GM19324 (cell line): Measurements from ENCODE around the gene EVPLL.
"Not testable (repeated sequence)": the region's sequence is repeated elsewhere in the genome, so short reads cannot be mapped to it uniquely, and the experiment has no call there.

Experiments used
- ATAC-seq: cut with Tn5 transposase; IDR thresholded peaks from one replicate; pipeline ENCODE4 v1.9.1; 2021; ENCODE audit warnings: mild to moderate bottlenecking, moderate library complexity; ENCODE audit not compliant: unreplicated experiment, low FRiP score

The EVPLL gene

DNA sequence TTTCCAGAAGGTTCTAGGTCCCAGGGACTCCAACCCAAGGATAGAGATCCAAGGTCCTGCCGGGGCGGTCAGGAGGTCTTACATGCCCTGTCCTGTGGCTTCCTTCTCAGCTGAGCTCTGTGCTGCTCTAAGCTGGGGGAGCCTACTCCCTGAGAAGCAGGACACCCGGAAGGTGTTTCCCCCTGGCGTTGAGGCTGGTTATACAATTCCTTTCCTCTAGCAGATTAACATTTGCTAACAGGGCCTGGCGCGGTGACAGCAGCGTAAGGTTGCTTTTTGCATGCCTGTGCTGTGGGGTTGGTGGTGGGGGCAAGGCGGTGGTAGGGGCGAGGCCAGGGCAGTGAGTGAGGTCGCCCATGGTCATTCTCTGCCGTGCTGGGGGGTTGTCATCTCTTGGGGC lies 43.9 kb downstream of the EVPLL start:
- not testable (repeated sequence) for ATAC-seq

DNA sequence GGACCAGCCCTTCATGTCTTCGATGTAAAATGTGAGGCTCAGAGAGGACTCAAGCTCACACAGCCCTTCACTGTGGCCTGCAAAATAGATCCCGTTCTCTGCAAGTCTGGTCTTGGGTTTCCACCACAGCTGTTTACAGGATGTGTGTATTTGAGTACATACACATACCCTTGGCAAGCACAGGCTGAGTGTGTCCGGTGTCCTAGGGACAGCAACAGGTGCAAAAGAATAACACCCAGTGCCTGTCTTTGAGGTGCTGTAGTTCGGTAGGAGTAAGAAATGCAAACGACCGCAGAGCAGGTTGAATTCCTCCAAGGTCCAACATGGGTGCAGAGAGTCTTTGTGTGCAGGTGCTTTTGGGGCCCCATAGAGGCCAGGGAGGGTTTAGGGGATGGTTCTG lies 44.9 kb downstream of the EVPLL start:
- ATAC-seq, result not testable (repeated sequence)

DNA sequence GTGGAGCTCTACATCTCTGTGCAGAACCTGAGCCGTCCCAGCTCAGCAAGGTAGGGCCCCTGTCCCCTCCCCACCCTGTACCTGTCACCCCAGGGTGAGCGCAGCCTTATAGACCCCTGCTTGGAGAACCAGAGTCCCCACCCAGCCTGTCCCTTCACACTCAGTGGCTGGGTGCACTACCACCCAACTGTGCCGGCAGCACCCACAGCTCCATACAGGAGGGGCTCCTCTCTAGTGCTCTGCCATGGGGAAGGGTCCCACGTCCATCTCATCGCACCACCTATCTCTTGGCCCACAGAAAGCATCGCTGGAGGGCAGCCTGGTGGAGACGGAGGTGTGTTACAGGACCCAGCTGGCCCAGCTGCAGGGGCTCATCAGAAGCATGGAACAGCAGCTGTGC lies 45.4 kb downstream of the EVPLL start:
- not testable (repeated sequence) for ATAC-seq

DNA sequence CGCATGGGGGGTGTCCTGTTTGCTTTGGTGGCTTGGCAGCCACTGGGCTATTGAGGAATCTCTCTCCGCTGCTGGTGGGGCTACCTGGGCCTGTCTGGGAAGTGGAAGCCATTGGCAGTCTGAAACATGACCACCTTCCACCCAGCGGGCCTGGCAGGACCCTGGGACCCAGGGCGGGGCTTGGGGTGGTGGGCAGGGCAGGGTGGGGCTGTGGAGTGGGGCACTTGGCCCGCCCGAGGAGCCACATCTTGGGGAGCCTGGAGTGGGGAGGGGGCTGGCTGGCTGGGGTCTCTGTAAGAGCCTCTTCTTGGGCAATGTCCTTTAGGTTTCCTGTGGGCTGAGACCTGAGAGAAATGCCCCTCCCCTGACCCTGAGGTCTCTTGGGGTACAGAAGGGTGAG lies 48.0 kb downstream of the EVPLL start:
- not testable (repeated sequence) for ATAC-seq

DNA sequence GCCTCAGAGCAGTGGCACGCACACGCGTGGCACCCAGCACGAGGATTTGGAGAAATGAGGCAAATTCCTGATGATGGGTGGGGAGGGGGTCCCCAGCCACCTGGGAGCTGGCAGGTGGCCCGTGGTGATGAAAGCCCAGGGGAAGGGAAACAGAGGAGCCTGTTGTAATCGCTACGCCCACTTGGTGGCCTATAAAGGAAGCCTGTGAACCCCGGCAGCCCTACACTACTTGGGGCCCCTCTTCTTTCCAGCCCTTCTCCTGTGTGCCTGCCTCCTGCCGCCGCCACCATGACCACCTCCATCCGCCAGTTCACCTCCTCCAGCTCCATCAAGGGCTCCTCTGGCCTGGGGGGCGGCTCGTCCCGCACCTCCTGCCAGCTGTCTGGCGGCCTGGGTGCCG lies 49.1 kb downstream of the EVPLL start:
- not testable (repeated sequence) for ATAC-seq

DNA sequence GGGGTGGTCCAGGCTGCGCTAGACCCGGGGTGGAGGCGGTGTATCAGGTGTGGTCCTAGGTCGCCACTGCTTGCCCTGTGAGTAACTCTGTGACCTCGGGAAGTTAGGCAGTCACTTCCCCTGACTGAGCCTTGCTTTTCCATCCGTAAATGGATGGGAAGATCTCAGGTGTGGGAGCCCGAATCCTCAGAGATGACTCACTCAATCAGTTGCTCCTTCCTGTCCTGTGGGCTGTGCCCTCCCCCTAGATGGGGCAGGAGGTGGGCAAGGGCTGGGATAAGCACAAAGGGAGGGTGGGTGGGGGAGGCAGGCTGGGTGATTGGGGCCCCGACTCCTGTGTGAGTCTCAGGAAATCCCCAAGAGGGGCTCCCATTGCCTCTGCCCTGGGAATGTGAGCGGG lies 54.6 kb downstream of the EVPLL start:
- not testable (repeated sequence) for ATAC-seq
